Glomerular visceral epithelial cell (primary cell): ENCODE results near the gene ARCN1.

Source experiments
- DNase-seq: peaks from one replicate; pipeline ENCODE4 v3.0.0-alpha.2; 2016; ENCODE audit errors: extremely low spot score

The ARCN1 gene

DNA sequence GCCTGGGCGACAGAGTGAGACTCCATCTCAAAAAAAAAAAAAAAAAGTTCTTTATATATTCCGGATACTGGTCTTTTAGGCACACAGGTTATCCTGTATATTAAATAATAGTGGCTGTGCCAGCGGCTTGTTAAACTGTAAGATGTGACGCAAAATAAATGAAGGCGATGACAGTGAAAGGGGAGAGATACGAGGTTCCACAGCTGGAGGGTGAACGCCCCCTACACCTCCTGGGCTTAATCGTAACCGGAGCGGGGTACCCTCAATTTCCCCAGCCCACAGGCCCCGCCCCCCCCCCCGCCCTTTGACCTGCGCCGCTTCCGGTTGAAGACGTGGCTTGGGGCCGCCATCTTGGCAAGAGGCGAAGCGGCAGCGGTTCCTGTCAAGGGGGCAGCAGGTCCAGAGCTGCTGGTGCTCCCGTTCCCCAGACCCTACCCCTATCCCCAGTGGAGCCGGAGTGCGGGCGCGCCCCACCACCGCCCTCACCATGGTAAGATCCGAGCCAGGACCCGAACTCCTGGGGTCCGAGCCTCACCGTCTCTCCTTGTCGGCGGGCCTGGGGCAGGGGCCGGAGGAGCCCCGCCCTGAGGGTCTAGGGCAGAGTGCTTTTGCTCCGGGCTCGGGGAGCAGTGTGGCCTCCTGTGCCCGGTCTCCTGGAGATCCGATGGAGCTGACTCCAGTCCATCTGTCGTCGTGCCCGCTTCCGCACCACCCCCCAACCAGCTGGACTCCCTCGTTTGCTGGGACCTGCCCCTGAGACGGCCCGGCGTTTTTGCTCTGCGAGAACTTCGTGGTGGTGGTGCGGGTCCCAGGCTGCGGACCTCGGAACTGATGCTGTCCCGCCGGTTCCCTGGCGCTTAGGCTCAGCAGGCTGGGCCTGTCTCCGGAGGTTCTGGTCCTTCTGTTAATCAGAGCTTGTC is at the start of gene ARCN1:
TSS of gene ARCN1 (plus strand) at position 349 of the 920 bp plus-strand sequence. CDS start at position 488, 139 bp downstream.
- DNase-seq = peak; percentile 78

DNA sequence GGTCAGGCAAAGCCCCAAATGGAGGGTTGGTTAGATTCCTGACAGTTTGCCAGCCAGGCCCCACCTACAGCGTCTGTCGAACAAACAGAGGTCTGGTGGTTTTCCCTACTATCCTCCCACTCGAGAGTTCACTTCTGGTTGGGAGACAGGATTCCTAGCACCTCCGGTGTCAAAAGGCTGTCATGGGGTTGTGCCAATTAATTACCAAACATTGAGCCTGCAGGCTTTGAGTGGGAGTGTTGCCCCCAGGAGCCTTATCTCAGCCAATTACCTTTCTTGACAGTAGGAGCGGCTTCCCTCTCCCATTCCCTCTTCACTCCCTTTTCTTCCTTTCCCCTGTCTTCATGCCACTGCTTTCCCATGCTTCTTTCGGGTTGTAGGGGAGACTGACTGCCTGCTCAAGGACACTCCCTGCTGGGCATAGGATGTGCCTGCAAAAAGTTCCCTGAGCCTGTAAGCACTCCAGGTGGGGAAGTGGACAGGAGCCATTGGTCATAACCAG is 49.6 kb upstream of the ARCN1 start:
- DNase-seq = peak; percentile 35

DNA sequence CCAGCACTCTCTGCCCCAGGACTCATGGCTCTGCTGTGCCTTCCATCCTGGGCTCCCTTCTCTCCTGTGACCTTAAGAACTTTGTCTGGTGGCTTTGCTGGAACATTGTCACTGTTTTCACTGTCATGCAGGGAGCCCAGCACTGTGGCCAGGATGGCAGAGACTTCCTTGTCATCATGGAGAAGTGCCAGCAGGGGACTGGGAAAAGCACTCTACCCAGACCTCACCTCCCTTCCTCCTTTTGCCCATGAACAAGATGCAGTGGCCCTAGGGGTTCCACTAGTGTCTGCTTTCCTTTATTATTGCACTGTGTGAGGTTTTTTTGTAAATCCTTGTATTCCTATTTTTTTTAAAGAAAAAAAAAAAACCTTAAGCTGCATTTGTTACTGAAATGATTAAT is 47.9 kb upstream of the ARCN1 start:
- DNase-seq = no peak

DNA sequence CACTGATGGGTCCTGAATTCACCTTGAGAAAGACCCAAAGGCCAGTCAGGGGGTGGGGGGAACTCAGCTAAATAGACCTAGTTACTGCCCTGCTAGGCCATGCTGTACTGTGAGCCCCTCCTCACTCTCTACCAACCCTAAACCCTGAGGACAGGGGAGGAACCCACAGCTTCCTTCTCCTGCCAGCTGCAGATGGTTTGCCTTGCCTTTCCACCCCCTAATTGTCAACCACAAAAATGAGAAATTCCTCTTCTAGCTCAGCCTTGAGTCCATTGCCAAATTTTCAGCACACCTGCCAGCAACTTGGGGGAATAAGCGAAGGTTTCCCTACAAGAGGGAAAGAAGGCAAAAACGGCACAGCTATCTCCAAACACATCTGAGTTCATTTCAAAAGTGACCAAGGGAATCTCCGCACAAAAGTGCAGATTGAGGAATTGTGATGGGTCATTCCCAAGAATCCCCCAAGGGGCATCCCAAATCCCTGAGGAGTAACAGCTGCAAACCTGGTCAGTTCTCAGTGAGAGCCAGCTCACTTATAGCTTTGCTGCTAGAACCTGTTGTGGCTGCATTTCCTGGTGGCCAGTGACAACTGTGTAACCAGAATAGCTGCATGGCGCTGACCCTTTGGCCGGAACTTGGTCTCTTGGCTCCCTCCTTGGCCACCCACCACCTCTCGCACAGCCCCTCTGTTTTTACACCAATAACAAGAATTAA is 47.3 kb upstream of the ARCN1 start:
- DNase-seq = no peak

DNA sequence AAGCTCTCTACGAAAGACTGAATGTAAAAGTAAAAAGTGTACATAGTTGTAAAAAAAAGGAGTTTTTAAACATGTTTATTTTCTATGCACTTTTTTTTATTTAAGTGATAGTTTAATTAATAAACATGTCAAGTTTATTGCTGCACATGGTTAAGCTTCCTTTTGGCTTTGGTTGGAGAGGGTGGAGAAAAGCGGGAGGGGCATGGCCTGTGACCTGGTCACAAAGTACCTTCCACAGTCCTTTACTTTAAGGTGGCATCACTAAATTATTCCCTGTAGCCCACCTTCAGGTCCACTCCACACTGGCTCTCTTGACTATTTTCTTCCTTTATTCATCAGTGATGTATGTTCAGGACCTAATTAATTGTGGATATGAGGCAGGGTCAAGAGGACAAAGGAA is 45.5 kb upstream of the ARCN1 start:
- DNase-seq = no peak

DNA sequence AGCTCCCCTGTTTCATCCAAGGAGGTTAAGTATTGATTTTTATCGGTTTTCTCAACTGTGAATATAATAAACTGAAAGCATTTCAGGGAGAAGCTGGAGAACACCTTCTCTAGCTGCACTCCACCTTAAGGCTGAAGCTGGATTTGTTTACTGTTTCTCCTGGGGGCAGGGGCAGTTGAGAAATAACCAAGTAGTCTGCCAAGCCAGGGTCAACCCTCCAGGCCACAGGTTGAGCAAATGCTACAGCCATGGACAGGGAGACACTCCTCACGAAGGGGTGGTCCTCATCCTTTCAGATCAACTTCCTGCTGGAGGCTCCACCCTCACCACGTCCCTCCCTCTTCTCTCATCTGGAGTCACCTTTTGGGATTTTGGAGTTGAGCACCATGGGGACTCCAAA is 45.1 kb upstream of the ARCN1 start, which contains the start of gene TTC36:
TSS of gene TTC36 (plus strand) at position 366 of the 400 bp plus-strand sequence. CDS start at position 387, 21 bp downstream.
- DNase-seq = no peak

DNA sequence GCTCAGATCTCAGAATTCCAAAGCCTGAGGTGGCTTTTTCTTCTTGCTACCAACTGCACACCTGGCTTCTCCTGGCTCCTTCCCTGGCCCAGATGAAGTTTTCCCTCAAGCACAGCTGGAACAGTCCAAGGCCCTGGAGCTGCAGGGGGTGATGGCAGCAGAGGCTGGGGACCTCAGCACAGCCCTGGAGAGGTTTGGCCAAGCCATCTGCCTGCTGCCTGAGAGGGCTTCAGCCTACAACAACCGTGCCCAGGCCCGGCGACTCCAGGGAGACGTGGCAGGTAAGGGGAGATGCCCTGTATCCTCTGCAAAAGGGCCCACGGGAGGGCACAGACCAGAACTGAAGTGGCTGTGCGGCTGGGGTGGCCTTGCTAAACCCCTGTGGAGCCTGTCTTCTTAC is 43.7 kb upstream of the ARCN1 start:
- no peak for DNase-seq

DNA sequence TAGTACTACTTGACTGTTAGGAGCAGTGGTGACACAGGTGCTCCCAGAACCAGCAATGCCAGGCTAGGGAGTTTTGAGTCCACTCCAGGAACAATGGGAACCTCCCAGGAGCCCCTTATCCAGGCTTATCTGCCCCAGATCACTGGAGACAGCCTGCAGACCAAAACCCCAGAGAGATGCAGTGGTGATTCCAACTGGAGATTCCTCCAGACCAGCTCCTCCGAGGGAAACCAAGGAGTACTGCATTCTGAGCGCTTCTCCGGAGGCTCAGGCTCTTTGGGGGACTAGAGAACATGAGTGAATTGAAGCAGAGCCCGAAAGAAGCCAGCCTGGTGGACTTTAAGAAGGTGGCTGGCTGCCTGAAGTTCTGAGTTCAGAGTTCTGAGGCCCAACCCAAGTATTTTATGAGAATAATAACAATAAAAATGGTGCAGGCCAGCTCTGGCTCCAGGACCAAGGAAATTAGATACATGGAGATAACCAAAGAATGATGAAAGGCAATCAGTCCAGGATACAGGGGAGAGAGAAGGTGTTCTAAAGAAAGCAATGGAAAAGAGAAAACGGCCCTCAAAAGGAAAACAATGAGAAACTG is 42.5 kb upstream of the ARCN1 start:
- no peak for DNase-seq

DNA sequence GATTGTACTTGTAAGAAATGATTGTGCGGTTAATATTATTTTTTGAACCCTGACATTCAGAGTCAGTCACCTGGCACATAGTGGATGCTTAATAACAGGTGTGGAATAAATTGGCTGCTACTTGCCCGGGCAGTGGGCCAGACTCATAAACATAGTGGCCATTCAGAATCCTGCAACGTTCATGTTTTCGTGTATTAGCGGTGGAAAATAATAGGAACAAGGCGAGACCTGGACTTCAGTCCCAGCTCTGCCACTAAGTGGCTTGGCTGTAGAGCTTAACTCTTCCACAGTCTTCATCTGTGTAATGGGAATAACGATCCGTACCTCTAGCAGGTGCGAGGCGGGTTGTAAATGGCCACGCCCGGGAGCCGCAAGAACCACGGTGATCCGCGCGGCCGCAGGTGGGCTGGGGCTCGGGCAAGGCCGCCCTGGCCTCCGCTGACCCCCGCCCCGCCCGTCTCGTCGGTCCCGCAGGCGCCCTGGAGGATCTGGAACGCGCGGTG is 42.0 kb upstream of the ARCN1 start:
- DNase-seq = no peak

DNA sequence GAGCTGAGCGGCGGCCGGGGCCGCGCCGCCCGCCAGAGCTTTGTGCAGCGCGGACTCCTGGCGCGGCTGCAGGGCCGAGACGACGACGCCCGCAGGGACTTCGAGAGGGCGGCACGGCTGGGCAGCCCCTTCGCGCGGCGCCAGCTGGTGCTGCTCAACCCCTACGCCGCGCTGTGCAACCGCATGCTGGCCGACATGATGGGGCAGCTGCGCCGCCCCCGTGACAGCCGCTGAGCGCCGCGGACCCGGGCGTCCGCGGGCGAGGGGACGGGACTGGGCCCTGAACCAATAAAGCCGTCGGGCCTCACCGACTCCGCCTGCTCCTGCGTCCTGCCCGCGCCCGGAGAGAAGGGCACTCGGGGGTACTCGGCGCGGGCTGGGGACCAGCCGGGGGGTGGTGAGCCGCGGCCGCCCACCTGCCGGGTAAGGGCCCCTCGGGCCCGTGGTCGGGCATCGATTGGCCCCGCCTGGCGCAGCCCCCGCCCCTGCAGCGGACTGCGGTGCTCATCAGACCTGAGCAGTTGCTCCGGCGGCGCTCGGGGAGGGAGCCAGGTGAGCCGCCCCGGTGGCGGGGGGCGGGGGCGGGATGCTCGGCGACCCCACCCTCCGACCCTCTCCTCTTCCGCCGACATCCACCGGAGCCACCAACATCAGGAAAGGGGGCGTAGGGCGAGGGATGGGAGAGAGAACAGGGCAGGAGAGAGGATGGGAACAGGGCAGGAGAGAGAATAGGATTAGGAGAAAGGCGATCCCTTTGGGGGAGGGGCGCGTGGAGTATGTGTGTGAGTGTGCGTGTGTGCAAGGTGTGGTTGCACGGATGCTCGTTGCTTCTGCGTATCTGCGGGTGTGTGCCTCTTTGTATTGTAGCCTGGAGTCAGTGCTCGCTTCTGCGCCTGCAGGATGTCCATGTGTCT is 41.3 kb upstream of the ARCN1 start, which contains the start of gene TMEM25:
TSS of gene TMEM25 (plus strand) at position 510 of the 914 bp plus-strand sequence. CDS start 610 bp downstream, outside the sequence.
- DNase-seq = peak; percentile 39

DNA sequence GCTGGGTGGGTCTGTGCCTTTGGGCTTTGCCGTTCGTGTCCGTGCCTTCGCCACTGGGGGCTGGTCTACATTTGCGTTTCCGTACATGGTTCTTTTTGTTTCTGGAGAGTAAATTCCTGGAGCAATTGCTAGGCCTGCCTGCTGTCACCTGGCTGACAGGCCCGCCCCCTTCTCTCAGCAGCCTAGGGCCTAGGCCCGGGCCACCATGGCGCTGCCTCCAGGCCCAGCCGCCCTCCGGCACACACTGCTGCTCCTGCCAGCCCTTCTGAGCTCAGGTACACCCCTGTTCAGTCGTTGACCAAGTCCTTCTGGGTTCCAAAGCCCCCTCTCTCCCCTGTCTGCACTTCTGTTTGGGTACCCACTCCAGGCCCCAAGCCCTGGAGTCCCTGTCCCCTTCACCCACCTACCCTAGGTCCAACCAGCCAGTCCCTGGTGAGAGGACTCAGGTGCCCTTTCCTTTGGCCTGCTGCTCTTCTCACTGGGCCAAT is 40.6 kb upstream of the ARCN1 start:
- no peak for DNase-seq

DNA sequence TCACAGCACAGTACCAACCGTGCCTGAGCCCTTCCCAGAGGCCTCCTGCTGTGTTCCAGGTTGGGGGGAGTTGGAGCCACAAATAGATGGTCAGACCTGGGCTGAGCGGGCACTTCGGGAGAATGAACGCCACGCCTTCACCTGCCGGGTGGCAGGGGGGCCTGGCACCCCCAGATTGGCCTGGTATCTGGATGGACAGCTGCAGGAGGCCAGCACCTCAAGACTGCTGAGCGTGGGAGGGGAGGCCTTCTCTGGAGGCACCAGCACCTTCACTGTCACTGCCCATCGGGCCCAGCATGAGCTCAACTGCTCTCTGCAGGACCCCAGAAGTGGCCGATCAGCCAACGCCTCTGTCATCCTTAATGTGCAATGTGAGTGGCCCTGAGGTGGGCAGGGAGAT is 40.1 kb upstream of the ARCN1 start:
- DNase-seq = no peak

DNA sequence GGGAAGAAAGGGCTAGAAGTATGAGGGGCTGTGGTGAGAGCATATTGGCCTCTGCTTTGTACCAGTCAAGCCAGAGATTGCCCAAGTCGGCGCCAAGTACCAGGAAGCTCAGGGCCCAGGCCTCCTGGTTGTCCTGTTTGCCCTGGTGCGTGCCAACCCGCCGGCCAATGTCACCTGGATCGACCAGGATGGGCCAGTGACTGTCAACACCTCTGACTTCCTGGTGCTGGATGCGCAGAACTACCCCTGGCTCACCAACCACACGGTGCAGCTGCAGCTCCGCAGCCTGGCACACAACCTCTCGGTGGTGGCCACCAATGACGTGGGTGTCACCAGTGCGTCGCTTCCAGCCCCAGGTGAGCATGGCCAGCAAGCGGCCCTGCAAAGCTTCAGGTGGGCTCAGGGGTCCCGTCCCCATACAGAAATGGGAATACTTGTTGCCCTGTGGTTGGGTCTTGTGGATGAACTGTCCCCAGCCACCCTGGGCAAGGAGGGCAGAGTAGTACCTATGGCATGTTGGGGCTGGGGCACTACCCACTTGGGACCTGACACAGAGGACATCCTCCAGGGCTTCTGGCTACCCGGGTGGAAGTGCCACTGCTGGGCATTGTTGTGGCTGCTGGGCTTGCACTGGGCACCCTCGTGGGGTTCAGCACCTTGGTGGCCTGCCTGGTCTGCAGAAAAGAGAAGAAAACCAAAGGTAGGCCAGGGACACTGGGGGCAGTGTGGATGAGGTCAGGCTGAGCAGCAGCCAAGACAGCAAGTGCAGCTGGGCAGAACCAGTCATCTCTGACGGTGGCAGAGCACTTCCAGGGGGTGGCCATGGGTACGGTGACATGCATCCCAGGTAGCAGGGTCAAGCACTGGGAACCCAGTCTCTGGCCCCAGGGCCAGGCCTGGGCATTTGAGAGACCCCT is 39.1 kb upstream of the ARCN1 start:
- no peak for DNase-seq

DNA sequence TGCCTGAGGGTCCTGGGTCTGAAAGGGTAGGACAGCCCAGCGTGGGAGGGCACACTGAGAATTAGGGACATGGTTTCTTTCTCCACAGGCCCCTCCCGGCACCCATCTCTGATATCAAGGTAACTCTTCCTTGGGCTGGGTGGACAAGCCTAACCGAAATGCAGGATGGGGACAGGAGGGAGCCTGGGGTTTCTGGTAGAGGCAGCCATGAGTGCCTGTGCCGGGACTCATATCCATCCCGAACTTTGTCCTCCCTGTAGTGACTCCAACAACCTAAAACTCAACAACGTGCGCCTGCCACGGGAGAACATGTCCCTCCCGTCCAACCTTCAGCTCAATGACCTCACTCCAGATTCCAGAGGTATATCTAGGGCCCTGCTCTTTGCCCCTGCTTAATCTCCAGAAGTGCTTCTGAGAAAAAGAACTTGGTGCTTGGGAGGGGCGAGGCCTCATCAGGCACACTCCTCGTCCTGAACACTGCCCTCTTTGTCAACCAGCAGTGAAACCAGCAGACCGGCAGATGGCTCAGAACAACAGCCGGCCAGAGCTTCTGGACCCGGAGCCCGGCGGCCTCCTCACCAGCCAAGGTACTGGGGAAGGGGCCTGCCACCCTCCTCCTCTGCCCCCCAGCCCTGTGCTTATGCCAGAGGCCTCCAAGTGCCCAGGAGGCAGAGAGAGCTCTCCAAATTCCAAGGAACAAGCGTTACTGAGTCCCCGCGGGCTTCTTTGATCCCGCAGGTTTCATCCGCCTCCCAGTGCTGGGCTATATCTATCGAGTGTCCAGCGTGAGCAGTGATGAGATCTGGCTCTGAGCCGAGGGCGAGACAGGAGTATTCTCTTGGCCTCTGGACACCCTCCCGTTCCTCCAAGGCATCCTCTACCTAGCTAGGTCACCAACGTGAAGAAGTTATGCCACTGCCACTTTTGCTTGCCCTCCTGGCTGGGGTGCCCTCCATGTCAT is 38.2 kb upstream of the ARCN1 start:
- no peak for DNase-seq

DNA sequence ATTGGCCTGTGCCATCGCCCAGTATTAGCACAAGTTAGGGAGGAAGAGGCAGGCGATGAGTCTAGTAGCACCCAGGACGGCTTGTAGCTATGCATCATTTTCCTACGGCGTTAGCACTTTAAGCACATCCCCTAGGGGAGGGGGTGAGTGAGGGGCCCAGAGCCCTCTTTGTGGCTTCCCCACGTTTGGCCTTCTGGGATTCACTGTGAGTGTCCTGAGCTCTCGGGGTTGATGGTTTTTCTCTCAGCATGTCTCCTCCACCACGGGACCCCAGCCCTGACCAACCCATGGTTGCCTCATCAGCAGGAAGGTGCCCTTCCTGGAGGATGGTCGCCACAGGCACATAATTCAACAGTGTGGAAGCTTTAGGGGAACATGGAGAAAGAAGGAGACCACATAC is 36.9 kb upstream of the ARCN1 start:
- no peak for DNase-seq

DNA sequence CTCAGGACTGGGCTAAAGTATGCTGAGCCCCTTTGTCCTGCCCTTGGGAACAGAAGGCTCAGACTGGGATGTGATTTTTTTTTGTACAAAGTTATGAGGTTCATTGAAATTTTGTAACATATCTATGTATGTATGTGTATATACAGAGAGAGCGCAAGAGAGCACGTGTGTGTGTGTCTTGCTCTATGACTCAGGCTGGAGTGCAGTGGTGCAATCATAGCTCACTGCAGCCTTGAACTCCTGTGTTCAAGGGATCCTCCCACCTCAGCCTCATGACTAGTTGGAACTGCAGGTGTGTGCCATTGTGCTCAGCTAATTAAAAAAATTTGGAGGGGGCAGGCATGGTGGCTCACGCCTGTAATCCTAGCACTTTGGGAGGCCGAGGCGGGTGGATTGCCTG is 35.5 kb upstream of the ARCN1 start:
- no peak for DNase-seq

DNA sequence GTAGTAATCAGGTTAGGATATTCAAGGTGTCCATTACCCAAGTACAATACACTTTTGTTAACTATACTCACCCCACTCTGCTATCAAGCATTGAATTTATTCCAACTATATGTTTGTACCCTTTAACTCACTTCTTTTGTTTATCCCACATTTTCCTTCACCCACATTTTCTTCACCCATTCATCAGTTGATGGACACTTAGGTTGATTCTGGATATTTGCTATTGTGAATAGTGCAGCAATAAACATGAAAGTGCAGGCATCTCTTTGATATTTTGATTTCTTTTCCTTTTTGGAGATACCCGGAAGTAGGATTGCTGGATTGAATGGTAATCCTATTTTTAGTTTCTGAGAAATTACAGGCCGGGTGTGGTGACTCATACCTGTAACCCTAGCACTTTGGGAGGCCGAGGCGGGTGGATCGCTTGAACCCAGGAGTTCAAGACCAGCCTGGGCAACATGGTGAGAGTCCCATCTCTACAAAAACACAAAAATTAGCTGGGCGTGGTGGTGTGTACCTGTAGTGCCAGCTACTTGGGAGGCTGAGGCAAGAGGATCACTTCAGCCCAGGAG is 34.7 kb upstream of the ARCN1 start:
- no peak for DNase-seq

DNA sequence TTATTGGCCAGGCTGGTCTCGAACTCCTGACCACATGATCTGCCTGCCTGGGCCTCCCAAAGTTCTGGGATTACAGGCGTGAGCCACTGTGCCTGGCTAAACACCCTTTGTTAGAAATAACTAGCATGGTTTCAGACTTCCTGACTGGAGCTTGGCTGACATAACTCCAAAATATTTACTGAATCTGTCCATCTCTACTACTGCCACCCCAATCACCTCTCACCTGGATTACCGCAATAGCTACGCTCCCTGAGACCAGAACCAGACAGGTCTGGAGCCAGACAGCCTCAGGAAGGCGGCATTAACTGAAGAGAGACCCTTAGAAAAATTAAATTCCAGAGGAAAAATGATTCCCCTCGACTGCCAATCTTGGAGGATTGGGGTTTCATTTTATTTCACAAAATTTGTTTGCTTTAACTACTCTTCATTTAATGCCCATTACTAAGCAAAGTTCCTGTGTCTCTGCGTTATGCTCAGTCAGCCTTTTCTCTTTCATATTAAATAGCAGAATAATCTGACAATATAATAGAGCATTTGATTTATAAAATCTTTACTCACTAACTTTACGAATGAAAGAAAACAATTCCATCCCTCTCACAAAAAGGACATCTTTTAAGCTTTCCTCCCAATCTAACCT is 28.1 kb upstream of the ARCN1 start:
- no peak for DNase-seq
